ENCODE results near the gene IQCE.

GRCh38 chr7:2641406-2642393 is 82.9 kb downstream of the IQCE start:
- TF ChIP-seq POLR2AphosphoS5 (IDR thresholded peaks at IDR 0.05; ENCODE audit: low read depth, low read length) (no peak), EZH2 (IDR thresholded peaks at IDR 0.05) (no peak), CTCF (IDR thresholded peaks at IDR 0.05 in 2 of 3, conservative IDR thresholded peaks at IDR 0.05 in 1 of 3; ENCODE audit: borderline replicate concordance in 1 of 3, insufficient read depth in 1 of 3, low read depth in 2 of 3, low read length in 2 of 3) (no peak), TCF7L2 (IDR thresholded peaks at IDR 0.05; ENCODE audit: borderline replicate concordance, extremely low read depth, insufficient read depth, insufficient read length) (no peak), POLR2A (IDR thresholded peaks at IDR 0.05; ENCODE audit: borderline replicate concordance, extremely low read depth, insufficient read depth, insufficient read length) (no peak), EZH2phosphoT487 (IDR thresholded peaks at IDR 0.05; ENCODE audit: borderline replicate concordance) (no peak)
